Fibroblast of pulmonary artery (primary cell): ENCODE data around the gene SLC23A2.

Source experiments
- DNase-seq: peaks from one replicate; pipeline ENCODE4 v3.0.0-alpha.2; 2010; ENCODE audit warnings: low read depth
- H3K4me3 ChIP-seq: replicated peaks from 2 replicates; pipeline ENCODE4 v1.5.1; 2011; ENCODE audit warnings: low read depth, mild to moderate bottlenecking, control low read depth, low read length, moderate library complexity
- TF ChIP-seq, protein P1 (sequence below): IDR thresholded peaks from 2 replicates; pipeline ENCODE4 v1.5.1; 2011; ENCODE audit warnings: mild to moderate bottlenecking, control low read depth, low read length, inconsistent platforms; ENCODE audit errors: missing control alignments

The SLC23A2 gene

DNA sequence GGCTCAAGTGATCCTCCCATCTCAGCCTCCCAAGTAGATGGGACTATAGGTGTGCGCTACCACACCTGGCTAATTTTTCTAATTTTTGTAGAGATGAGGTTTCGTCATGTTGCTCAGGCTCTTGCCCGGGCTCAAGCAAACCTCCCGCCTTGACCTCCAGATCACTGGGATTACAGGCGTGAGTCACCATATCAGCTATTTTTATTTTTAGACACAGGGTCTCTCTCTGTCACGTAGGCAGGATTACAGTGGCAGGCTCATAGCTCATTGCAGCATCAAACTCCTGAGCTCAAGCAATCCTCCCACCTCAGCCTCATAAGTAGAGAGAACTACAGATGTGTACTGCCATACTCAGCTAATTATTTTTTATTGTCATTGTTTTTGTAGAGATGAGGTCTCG, 41.7 kb downstream of the SLC23A2 start:
- TF ChIP-seq, protein P1, sequence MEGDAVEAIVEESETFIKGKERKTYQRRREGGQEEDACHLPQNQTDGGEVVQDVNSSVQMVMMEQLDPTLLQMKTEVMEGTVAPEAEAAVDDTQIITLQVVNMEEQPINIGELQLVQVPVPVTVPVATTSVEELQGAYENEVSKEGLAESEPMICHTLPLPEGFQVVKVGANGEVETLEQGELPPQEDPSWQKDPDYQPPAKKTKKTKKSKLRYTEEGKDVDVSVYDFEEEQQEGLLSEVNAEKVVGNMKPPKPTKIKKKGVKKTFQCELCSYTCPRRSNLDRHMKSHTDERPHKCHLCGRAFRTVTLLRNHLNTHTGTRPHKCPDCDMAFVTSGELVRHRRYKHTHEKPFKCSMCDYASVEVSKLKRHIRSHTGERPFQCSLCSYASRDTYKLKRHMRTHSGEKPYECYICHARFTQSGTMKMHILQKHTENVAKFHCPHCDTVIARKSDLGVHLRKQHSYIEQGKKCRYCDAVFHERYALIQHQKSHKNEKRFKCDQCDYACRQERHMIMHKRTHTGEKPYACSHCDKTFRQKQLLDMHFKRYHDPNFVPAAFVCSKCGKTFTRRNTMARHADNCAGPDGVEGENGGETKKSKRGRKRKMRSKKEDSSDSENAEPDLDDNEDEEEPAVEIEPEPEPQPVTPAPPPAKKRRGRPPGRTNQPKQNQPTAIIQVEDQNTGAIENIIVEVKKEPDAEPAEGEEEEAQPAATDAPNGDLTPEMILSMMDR, result no peak
- DNase-seq, result peak; percentile 39
- no peak overlapping the region for H3K4me3 ChIP-seq

DNA sequence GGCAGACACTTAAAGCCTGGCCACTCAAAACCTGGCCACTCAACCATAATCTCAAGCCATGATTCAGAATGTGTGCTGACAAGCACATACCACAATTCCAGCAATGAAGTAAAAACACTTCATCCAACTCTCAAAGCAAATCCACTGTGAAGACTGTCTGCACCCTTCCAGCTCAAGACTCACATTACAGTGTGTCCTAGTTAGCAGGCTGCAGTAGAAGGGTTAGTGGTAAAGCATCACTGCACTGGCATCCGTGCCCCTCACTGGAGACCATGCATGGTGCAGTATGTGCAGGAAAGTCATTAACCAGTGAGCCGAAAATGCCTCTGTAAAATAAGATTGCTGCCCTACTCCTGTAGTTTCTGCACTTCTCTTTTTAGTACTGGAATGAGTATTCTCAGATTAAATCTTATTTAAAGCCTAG, 43.4 kb downstream of the SLC23A2 start:
- TF ChIP-seq, protein P1, result no peak
- no peak for DNase-seq
- H3K4me3 ChIP-seq, result no peak overlapping the region

DNA sequence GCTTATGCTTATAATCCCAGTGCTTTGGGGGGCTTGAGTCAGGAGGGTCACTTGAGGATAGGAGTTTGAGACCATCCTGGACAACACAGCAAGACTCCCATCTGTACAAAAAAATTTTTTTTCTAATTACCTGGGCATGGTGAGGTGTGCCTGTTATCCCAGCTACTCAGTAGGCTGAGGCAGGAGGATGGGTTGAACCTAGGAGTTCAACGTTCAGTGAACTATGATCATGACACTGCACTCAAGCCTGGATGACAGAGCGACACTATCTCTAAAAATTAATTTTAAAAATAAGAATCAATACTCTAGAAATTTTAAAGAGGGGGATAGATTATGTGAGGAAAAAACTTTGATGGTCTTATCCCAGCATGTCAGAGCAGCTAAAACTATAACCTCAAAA, 44.1 kb downstream of the SLC23A2 start:
- DNase-seq, result no peak
- TF ChIP-seq, protein P1, result no peak
- no peak overlapping the region for H3K4me3 ChIP-seq

DNA sequence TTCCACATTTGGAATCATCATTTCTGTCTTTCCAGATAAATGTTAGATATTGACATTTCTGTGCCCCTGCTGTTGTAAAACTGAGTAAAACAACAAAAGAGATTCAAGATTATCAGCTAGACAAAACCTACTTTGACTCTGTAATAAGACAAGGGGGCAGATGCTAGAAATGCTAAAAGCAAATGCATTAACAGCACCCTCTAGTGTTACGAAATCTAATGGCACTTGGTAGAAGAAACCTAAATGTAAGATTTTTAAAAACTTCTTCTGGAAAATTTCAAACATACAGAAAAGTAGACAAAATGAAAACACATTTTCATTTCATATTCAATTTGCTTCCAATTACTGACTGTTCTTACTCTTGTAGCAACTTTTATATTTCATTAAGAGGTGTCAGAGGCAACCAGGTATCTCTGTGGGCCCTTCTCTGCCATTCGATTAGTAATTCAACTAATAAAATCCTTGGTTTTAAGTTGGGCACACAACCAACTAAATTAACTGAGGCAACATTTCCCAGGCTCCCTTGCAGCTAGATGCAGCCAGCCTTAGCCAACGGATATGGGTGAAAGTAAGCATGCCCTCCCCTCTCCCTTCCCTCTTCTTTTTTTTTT, 45.0 kb downstream of the SLC23A2 start:
- peak; percentile 84 for DNase-seq
- H3K4me3 ChIP-seq, result no peak overlapping the region
- TF ChIP-seq, protein P1, result peak; percentile 91

DNA sequence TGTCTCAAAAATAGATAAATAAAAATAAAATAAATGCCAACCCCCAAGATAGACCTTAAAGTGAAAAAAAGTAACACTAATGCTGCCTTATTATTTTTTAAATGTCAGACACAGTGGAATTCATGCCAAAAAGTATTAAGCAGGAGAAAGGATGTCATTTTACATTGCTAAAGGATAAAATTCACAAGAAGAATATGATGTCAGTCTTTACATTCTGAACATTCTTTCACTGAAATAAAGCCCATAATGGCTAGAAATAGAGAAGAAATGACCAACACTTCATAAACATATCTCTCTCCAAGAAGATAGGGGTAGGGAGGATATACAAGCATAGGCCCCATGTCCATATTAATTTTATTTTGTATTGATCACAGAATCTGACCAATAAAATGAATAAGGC, 47.4 kb downstream of the SLC23A2 start:
- no peak overlapping the region for H3K4me3 ChIP-seq
- peak; percentile 25 for DNase-seq
- TF ChIP-seq, protein P1, result no peak

DNA sequence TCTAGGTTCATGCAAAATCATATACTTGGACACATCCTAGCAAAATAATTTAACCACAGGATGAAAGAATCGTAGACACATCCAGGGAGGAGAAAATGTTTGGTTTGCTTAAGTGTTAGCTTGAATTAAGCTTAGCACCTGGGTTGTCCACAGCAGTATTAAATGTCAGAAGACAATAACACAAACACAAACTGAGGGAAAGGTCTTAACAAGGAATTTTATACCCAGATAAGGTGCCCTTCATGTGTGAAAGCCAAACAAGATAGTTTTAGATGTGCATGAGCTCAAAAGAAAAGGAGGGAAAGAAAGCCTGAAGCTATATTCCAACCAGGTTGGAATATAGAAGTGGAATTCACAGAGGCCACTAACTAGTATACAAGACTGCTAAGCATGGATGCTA, 49.1 kb downstream of the SLC23A2 start:
- no peak for DNase-seq
- H3K4me3 ChIP-seq, result no peak overlapping the region
- TF ChIP-seq, protein P1, result no peak

DNA sequence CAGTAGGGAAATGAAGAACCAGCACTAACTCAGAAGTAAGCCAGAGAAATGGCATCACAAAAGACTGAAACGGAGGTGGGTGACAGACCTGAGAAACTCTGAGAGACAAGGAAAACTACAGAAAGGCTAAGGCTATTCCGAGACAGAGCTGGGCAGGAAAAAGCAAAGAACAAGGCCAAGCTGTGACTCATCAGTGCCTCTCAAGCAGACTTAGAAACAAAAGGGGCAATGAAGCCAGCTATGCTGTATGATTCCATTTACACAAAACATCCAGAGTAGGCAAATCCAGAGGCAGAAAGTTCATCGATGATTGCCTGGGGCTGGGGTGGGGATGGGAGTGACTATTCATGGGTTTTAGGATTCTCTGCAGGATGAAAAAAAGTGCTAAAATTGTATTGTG, 50.0 kb downstream of the SLC23A2 start:
- H3K4me3 ChIP-seq, result no peak overlapping the region
- TF ChIP-seq, protein P1, result no peak
- DNase-seq, result peak; percentile 90
